Measurements from ENCODE around the gene CCDC57. TPM values are rescaled to one million over a fixed set of nuclear protein-coding genes. Genes with fewer than 3 reads are reported as not detected.

Gene CCDC57
- total and polyA plus RNA-seq, 9 of the 15 experiments (the other 6 are each of a cell fraction or from before 2014, with no cell fraction given), result 0.83 to 36.2 (median 13.6) TPM

DNA sequence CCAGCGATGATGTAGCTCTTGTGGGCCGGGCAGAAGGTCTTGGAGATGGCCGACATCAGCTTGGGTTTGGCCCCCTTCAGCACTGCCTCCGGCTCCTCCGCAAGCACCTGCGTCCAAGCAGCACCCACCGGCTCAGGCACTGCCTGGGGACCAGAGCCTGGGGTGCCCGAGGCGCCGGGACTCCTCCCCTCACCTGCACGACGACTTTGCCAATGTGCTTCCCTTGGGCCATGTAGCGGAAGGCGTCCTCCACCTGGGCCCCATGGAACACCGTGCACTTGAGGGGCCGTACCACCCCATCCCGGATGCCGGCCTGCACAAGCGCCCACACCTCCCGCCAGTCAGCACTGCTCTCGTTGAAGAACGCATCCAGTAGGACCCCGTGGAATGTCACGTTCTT is 129.6 kb downstream of the CCDC57 start (continued):
- TF ChIP-seq FOXK2 (conservative IDR thresholded peaks at IDR 0.05 in 1 of 2, IDR thresholded peaks at IDR 0.05 in 1 of 2; ENCODE audit: low read depth in 2 of 2) (no peak), BRCA1 (IDR thresholded peaks at IDR 0.05) (no peak), BRCA1 (CRISPR knock-in tag; IDR thresholded peaks at IDR 0.05) (no peak), POLR2AphosphoS2 (IDR thresholded peaks at IDR 0.05; ENCODE audit: low read length) (peak; percentile 75), HNRNPUL1 (IDR thresholded peaks at IDR 0.05; ENCODE audit: low read length) (no peak), SIRT6 (IDR thresholded peaks at IDR 0.05; ENCODE audit: low read depth, low read length) (no peak), PHF21A (IDR thresholded peaks at IDR 0.05; ENCODE audit: borderline replicate concordance, low read depth) (no peak), SUPT5H (IDR thresholded peaks at IDR 0.05) (no peak), RBM17 (IDR thresholded peaks at IDR 0.05; ENCODE audit: borderline replicate concordance, low read depth, low read length) (no peak), L3MBTL2 (IDR thresholded peaks at IDR 0.05) (no peak), NFIX (CRISPR knock-in tag; IDR thresholded peaks at IDR 0.05; ENCODE audit: low read depth) (no peak), YBX1 (IDR thresholded peaks at IDR 0.05) (no peak)
- TF ChIP-seq, protein P1, sequence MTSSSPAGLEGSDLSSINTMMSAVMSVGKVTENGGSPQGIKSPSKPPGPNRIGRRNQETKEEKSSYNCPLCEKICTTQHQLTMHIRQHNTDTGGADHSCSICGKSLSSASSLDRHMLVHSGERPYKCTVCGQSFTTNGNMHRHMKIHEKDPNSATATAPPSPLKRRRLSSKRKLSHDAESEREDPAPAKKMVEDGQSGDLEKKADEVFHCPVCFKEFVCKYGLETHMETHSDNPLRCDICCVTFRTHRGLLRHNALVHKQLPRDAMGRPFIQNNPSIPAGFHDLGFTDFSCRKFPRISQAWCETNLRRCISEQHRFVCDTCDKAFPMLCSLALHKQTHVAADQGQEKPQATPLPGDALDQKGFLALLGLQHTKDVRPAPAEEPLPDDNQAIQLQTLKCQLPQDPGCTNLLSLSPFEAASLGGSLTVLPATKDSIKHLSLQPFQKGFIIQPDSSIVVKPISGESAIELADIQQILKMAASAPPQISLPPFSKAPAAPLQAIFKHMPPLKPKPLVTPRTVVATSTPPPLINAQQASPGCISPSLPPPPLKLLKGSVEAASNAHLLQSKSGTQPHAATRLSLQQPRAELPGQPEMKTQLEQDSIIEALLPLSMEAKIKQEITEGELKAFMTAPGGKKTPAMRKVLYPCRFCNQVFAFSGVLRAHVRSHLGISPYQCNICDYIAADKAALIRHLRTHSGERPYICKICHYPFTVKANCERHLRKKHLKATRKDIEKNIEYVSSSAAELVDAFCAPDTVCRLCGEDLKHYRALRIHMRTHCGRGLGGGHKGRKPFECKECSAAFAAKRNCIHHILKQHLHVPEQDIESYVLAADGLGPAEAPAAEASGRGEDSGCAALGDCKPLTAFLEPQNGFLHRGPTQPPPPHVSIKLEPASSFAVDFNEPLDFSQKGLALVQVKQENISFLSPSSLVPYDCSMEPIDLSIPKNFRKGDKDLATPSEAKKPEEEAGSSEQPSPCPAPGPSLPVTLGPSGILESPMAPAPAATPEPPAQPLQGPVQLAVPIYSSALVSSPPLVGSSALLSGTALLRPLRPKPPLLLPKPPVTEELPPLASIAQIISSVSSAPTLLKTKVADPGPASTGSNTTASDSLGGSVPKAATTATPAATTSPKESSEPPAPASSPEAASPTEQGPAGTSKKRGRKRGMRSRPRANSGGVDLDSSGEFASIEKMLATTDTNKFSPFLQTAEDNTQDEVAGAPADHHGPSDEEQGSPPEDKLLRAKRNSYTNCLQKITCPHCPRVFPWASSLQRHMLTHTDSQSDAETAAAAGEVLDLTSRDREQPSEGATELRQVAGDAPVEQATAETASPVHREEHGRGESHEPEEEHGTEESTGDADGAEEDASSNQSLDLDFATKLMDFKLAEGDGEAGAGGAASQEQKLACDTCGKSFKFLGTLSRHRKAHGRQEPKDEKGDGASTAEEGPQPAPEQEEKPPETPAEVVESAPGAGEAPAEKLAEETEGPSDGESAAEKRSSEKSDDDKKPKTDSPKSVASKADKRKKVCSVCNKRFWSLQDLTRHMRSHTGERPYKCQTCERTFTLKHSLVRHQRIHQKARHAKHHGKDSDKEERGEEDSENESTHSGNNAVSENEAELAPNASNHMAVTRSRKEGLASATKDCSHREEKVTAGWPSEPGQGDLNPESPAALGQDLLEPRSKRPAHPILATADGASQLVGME (CRISPR knock-in tag; IDR thresholded peaks at IDR 0.05), result no peak
- TF ChIP-seq, protein P2, sequence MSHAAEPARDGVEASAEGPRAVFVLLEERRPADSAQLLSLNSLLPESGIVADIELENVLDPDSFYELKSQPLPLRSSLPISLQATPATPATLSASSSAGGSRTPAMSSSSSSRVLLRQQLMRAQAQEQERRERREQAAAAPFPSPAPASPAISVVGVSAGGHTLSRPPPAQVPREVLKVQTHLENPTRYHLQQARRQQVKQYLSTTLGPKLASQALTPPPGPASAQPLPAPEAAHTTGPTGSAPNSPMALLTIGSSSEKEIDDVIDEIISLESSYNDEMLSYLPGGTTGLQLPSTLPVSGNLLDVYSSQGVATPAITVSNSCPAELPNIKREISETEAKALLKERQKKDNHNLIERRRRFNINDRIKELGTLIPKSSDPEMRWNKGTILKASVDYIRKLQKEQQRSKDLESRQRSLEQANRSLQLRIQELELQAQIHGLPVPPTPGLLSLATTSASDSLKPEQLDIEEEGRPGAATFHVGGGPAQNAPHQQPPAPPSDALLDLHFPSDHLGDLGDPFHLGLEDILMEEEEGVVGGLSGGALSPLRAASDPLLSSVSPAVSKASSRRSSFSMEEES (CRISPR knock-in tag; IDR thresholded peaks at IDR 0.05), result no peak
- TF ChIP-seq, protein P3, sequence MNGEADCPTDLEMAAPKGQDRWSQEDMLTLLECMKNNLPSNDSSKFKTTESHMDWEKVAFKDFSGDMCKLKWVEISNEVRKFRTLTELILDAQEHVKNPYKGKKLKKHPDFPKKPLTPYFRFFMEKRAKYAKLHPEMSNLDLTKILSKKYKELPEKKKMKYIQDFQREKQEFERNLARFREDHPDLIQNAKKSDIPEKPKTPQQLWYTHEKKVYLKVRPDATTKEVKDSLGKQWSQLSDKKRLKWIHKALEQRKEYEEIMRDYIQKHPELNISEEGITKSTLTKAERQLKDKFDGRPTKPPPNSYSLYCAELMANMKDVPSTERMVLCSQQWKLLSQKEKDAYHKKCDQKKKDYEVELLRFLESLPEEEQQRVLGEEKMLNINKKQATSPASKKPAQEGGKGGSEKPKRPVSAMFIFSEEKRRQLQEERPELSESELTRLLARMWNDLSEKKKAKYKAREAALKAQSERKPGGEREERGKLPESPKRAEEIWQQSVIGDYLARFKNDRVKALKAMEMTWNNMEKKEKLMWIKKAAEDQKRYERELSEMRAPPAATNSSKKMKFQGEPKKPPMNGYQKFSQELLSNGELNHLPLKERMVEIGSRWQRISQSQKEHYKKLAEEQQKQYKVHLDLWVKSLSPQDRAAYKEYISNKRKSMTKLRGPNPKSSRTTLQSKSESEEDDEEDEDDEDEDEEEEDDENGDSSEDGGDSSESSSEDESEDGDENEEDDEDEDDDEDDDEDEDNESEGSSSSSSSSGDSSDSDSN (IDR thresholded peaks at IDR 0.05; ENCODE audit: borderline replicate concordance in 1 of 2, low read depth in 2 of 2, low read length in 2 of 2), result no peak
- TF ChIP-seq, protein P4, sequence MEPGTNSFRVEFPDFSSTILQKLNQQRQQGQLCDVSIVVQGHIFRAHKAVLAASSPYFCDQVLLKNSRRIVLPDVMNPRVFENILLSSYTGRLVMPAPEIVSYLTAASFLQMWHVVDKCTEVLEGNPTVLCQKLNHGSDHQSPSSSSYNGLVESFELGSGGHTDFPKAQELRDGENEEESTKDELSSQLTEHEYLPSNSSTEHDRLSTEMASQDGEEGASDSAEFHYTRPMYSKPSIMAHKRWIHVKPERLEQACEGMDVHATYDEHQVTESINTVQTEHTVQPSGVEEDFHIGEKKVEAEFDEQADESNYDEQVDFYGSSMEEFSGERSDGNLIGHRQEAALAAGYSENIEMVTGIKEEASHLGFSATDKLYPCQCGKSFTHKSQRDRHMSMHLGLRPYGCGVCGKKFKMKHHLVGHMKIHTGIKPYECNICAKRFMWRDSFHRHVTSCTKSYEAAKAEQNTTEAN (CRISPR knock-in tag; IDR thresholded peaks at IDR 0.05), result no peak
- TF ChIP-seq, protein P5, sequence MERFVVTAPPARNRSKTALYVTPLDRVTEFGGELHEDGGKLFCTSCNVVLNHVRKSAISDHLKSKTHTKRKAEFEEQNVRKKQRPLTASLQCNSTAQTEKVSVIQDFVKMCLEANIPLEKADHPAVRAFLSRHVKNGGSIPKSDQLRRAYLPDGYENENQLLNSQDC (CRISPR knock-in tag; IDR thresholded peaks at IDR 0.05), result no peak
